Endothelial cell of umbilical vein (primary cell): Measurements from ENCODE around the gene AFAP1L2. TPM values are rescaled to one million over a fixed set of nuclear protein-coding genes. Genes with fewer than 3 reads are reported as not detected.

ENCODE experiments used
- BruUV-seq: library from RNA; stranded (reverse); fragments of 400-500 nt; replicated peaks from 2 replicates; lab custom pipeline; 2021; lab: Mats Ljungman, UMichigan
- CTCF ChIA-PET: fragments of 300-600, 350-600 bp; sonication (Branson Sonifier 250); formaldehyde crosslinking; loops from one replicate; lab custom pipeline; 2021; ENCODE audit warnings: antibody characterized with exemption, inconsistent platforms; lab: Charles Lee
- POLR2A ChIA-PET: fragments of 300-600, 350-600 bp; sonication (Branson Sonifier 250); formaldehyde crosslinking; loops from one replicate; lab custom pipeline; 2021; ENCODE audit warnings: antibody characterized with exemption, inconsistent platforms; lab: Charles Lee
- DNase-seq: peaks from one replicate; pipeline ENCODE4 v3.0.0-alpha.2; 2011; ENCODE audit warnings: low read depth, low spot score
- FAIRE-seq: peaks from 2 replicates; lab custom pipeline; 2011; peaks lifted over from hg19 to GRCh38; lab: Jason Lieb, UNC
- H2AFZ ChIP-seq: 2 replicates; pipeline ENCODE4 v1.6.0; 2012; ENCODE audit warnings: low read depth, low read length, control low read depth, inconsistent platforms
- H3K27ac ChIP-seq: 2 replicates; pipeline ENCODE4 v1.5.1; 2011; ENCODE audit warnings: low read depth, mild to moderate bottlenecking, control low read depth, low read length, moderate library complexity; ENCODE audit not compliant: insufficient read depth
- H3K27me3 ChIP-seq, 2 experiments: 2 replicates each; pipeline versions ENCODE4 v1.6.0 to v1.6.1; 2011; ENCODE audit warnings: low read length in 2 of 2, mixed read lengths in 1 of 2; ENCODE audit not compliant: control insufficient read depth in 2 of 2, insufficient read depth in 2 of 2
- H3K36me3 ChIP-seq, 2 experiments: 2 replicates in 1 of 2; 3 replicates in 1 of 2; pipeline ENCODE4 v1.5.1; 2011; ENCODE audit warnings: low read length in 2 of 2, mild to moderate bottlenecking in 1 of 2, moderate library complexity in 1 of 2; ENCODE audit not compliant: control insufficient read depth in 2 of 2, insufficient read depth in 2 of 2; ENCODE audit errors: extremely low read depth in 1 of 2
- H3K4me1 ChIP-seq: 3 replicates; pipeline ENCODE4 v1.5.1; 2011; ENCODE audit warnings: mild to moderate bottlenecking, low read length; ENCODE audit not compliant: control insufficient read depth, insufficient read depth; ENCODE audit errors: extremely low read depth
- H3K4me2 ChIP-seq: 2 replicates; pipeline ENCODE4 v1.6.1; 2011; ENCODE audit warnings: low read length, control low read depth, mixed read lengths; ENCODE audit not compliant: insufficient read depth
- H3K4me3 ChIP-seq, 3 experiments: fragments of 200-600 bp in 1 of 3; sonication (generic), shearing (Covaris generic) in 1 of 3; replicated peaks in 1 of 3; 2 replicates each; pipeline ENCODE4 v1.5.1; 2011 to 2016; ENCODE audit warnings: control low read depth in 3 of 3, low read length in 3 of 3, mild to moderate bottlenecking in 2 of 3, inconsistent platforms in 1 of 3, low read depth in 1 of 3, moderate library complexity in 1 of 3; ENCODE audit not compliant: insufficient read depth in 1 of 3
- H3K79me2 ChIP-seq: 2 replicates; pipeline ENCODE4 v1.6.0; 2012; ENCODE audit warnings: low read length, inconsistent platforms; ENCODE audit not compliant: control insufficient read depth, insufficient read depth
- H3K9ac ChIP-seq: replicated peaks from 2 replicates; pipeline ENCODE3; 2011; ENCODE audit warnings: low read length, control low read depth; ENCODE audit not compliant: insufficient read depth; ENCODE audit errors: extremely low read depth
- H3K9me1 ChIP-seq: replicated peaks from 3 replicates; pipeline ENCODE4 v1.6.0; 2011; ENCODE audit warnings: mild to moderate bottlenecking, low read length; ENCODE audit not compliant: control insufficient read depth, insufficient read depth; ENCODE audit errors: extremely low read depth
- H3K9me3 ChIP-seq: replicated peaks from 2 replicates; pipeline ENCODE4 v1.5.1; 2012; ENCODE audit warnings: low read length, inconsistent platforms; ENCODE audit not compliant: control insufficient read depth, insufficient read depth
- H4K20me1 ChIP-seq: replicated peaks from 2 replicates; pipeline ENCODE3; 2011; ENCODE audit warnings: mild to moderate bottlenecking, low read length; ENCODE audit not compliant: control insufficient read depth, insufficient read depth; ENCODE audit errors: extremely low read depth
- CTCF ChIP-seq, 2 donors: IDR thresholded peaks; 1 replicate in 1 of 2; 2 replicates in 1 of 2; pipeline ENCODE4 v1.5.1; 2011; ENCODE audit warnings: low read length in 2 of 2, mild to moderate bottlenecking in 2 of 2, moderate library complexity in 2 of 2, control low read depth in 1 of 2, inconsistent platforms in 1 of 2, low read depth in 1 of 2; ENCODE audit not compliant: insufficient read depth in 1 of 2; ENCODE audit errors: extremely low read depth in 1 of 2
- EZH2 ChIP-seq: IDR thresholded peaks from 2 replicates; pipeline ENCODE4 v1.6.1; 2012; ENCODE audit warnings: borderline replicate concordance, low read depth, mild to moderate bottlenecking, moderate library complexity, low read length, inconsistent platforms; ENCODE audit not compliant: severe bottlenecking
- FOS ChIP-seq: IDR thresholded peaks from 2 replicates; pipeline ENCODE4 v1.6.1; 2011; ENCODE audit warnings: mild to moderate bottlenecking, low read length, moderate library complexity, borderline replicate concordance; ENCODE audit not compliant: insufficient read depth
- GATA2 ChIP-seq: IDR thresholded peaks from 2 replicates; pipeline ENCODE4 v1.7.0; 2011; ENCODE audit warnings: low read depth, mild to moderate bottlenecking, moderate library complexity, mixed read lengths, low read length; ENCODE audit not compliant: insufficient read length, insufficient read depth
- JUN ChIP-seq: IDR thresholded peaks from 2 replicates; pipeline ENCODE4 v1.6.1; 2011; ENCODE audit warnings: borderline replicate concordance, low read depth; ENCODE audit not compliant: insufficient read length, insufficient read depth
- MAX ChIP-seq: IDR thresholded peaks from 2 replicates; pipeline ENCODE4 v1.6.1; 2011; ENCODE audit not compliant: insufficient read depth, insufficient read length
- MYC ChIP-seq: IDR thresholded peaks from one replicate; pipeline ENCODE4 v1.6.1; 2011; ENCODE audit warnings: mild to moderate bottlenecking, low read depth, low read length
- POLR2A ChIP-seq: IDR thresholded peaks from 2 replicates; pipeline ENCODE4 v1.6.1; 2012; ENCODE audit warnings: low read depth, mild to moderate bottlenecking, control low read depth, low read length
- POLR2AphosphoS5 ChIP-seq: IDR thresholded peaks from 2 replicates; pipeline ENCODE4 v1.6.1; 2012; ENCODE audit warnings: low read depth, mild to moderate bottlenecking, control low read depth, low read length, moderate library complexity; ENCODE audit not compliant: insufficient read depth
- dilution Hi-C: fragments of 300-500 bp; cut with MboI; formaldehyde crosslinking; loops from one replicate; pipeline ENCODE4 v1.15.0; 2019; ENCODE audit warnings: low sequenced_read_pairs; ENCODE audit not compliant: extremely low pct_ligation_motif_present
- intact Hi-C: fragments of 100-400 bp; cut with micrococcal nuclease; formaldehyde crosslinking; loops from one replicate; pipeline ENCODE4 v1.10.0; 2022
- polyA plus RNA-seq, 4 experiments: library from polyadenylated mRNA; depleted of rRNA in 3 of 4; stranded (reverse) in 3 of 4; unstranded in 1 of 4; fragments of >200 nt; gene quantifications; 2 replicates each; pipeline versions ENCODE4 v1.2.1 to v1.2.3, GENCODE V29; 2011 to 2012; ENCODE audit warnings: missing spikeins in 1 of 4
- total RNA-seq: library from RNA; stranded (reverse); gene quantifications from 2 replicates; pipeline ENCODE4 v1.2.3, GENCODE V29; 2021

The AFAP1L2 gene
- total and polyA plus RNA-seq, 2 donors (not counting 3 experiments of a cell fraction or from before 2014, with no cell fraction given) = 0.90 to 4.1 TPM

- Histone ChIP-seq H3K9me3 (no peaks in the 10 kb centered on the region), H3K27me3 (peaks cover 0 to 12% of the 10 kb centered on the region in 2 experiments), H3K36me3 (no peaks in the 10 kb centered on the region), H2AFZ (no peak overlapping the region), H4K20me1 (no peaks in the 10 kb centered on the region), H3K4me2 (no peak overlapping the region), H3K79me2 (no peaks in the 10 kb centered on the region), H3K4me1 (no peaks in the 10 kb centered on the region), H3K27ac (no peak overlapping the region), H3K4me3 (no peak overlapping the region), H3K9me1 (no peaks in the 10 kb centered on the region), H3K9ac (no peak overlapping the region)
- DNase-seq = no peak
- no peak for TF ChIP-seq POLR2AphosphoS5
- TF ChIP-seq MYC = no peak
- TF ChIP-seq CTCF (IDR thresholded peaks at IDR 0.05; ENCODE audit: extremely low read depth in 1 of 2, insufficient read depth in 1 of 2, low read depth in 1 of 2, low read length in 2 of 2) = no peak
- no peak for TF ChIP-seq EZH2
- no peak for TF ChIP-seq JUN
- TF ChIP-seq POLR2A = no peak
- no peak for TF ChIP-seq FOS
- TF ChIP-seq MAX = no peak
- TF ChIP-seq GATA2 = no peak
- no peak for FAIRE-seq
- CTCF ChIA-PET = no interaction called here
- POLR2A ChIA-PET = no interaction called here
- dilution Hi-C loops (no loop called here), intact Hi-C loops (no loop called here)
- BruUV-seq = no TSS peak
Measured at GRCh38 chr10:114319406-114320248, 84.7 kb downstream of the AFAP1L2 start.
